Heart left ventricle (tissue), 16 donors: ENCODE results near the gene UNC13C. TPM values are rescaled to one million over a fixed set of nuclear protein-coding genes. Genes with fewer than 3 reads are reported as not detected.

Experiments
- ATAC-seq, 4 donors: fragments of 200-7000 bp; cut with Tn5 transposase; one replicate each; pipeline ENCODE4 v1.9.1; 2020 to 2022; ENCODE audit warnings: moderate library complexity in 4 of 4, mild to moderate bottlenecking in 3 of 4, moderate number of reproducible peaks in 1 of 4
- DNase-seq, 5 donors: peaks; one replicate each; pipeline ENCODE4 v3.0.0-alpha.2; 2020
- H3K27ac ChIP-seq, 12 donors: fragments of 200-600 bp; sonication (generic) in 4 of 12; one replicate each; pipeline versions ENCODE4 v1.5.0 to v1.8.0; 2016 to 2022; ENCODE audit warnings: mild to moderate bottlenecking in 2 of 12
- H3K27me3 ChIP-seq, 9 donors: fragments of 200-600 bp; sonication (generic) in 2 of 9; one replicate each; pipeline versions ENCODE4 v1.5.1 to v1.8.0; 2016 to 2022; ENCODE audit warnings: mild to moderate bottlenecking in 3 of 9
- H3K36me3 ChIP-seq, 9 donors: fragments of 200-600 bp; sonication (generic) in 2 of 9; one replicate each; pipeline versions ENCODE4 v1.5.0 to v1.8.0; 2018 to 2022; ENCODE audit warnings: mild to moderate bottlenecking in 2 of 9
- H3K4me1 ChIP-seq, 12 donors: fragments of 200-600 bp; sonication (generic) in 4 of 12; one replicate each; pipeline versions ENCODE4 v1.5.0 to v1.8.0; 2016 to 2022; ENCODE audit warnings: mild to moderate bottlenecking in 3 of 12
- H3K4me3 ChIP-seq, 12 donors: fragments of 200-600 bp; sonication (generic) in 4 of 12; one replicate each; pipeline versions ENCODE4 v1.5.0 to v1.8.0; 2017 to 2022; ENCODE audit warnings: mild to moderate bottlenecking in 9 of 12, moderate library complexity in 4 of 12
- H3K9me3 ChIP-seq, 12 donors: fragments of 200-600 bp; sonication (generic) in 4 of 12; one replicate each; pipeline versions ENCODE4 v1.5.0 to v1.8.0; 2016 to 2022; ENCODE audit warnings: mild to moderate bottlenecking in 1 of 12
- POLR2A ChIP-seq, 2 donors: fragments of 450-650 bp; IDR thresholded peaks; one replicate each; pipeline ENCODE4 v1.6.1; 2017; ENCODE audit warnings: antibody characterized with exemption in 2 of 2, mild to moderate bottlenecking in 2 of 2, moderate library complexity in 2 of 2
- WGBS, 4 donors: extraction: QIAGEN DNeasy Blood & Tissue Kit in 2 of 4; methylation state at CpG; one replicate each; pipeline versions ENCODE4 v1.1.5 to v1.1.7; 2013 to 2018; 5-methylcytosine and 5-hydroxymethylcytosine counted together
- intact Hi-C, 10 donors: fragments of 100-400 bp; cut with DNase I; formaldehyde crosslinking; loops; one replicate each; pipeline versions ENCODE4 v1.11.1 to v1.14.2; 2022
- polyA plus RNA-seq, 2 donors: library from polyadenylated mRNA; stranded (reverse); fragments of 200-250 nt; gene quantifications; one replicate each; pipeline ENCODE4 v1.2.3, GENCODE V29; 2013
- total RNA-seq, 9 donors: library from RNA; depleted of rRNA in 2 of 9; stranded (reverse); fragments of >200 nt in 2 of 9; fragmentation: NEBNext Ultra II Directional in 3 of 9; extraction: Animal tissue kit (Norgen Biotek cat#: 25700) in 3 of 9; gene quantifications; one replicate each; pipeline versions ENCODE4 v1.1.0 to v1.2.4, GENCODE V29; 2016 to 2023
- TF ChIP-seq, protein P1 (sequence below), 12 donors: fragments of 200-600 bp; sonication (generic) in 4 of 12; IDR thresholded peaks; one replicate each; pipeline versions ENCODE4 v1.5.0 to v1.8.0; 2018 to 2022; ENCODE audit warnings: antibody characterized with exemption in 12 of 12, mild to moderate bottlenecking in 5 of 12
- donor health status: ischemic (EF 13 %, LVEDD 7.1; RV severe dilation, severe dysfunction).
- donor health status: healthy with polysubstance abuse.
- donor health status: DM: no; HTN: yes; CAD: no.
- donor health status: DM: no; HTN: no; CAD: no.
- donor health status: ischemic (EF 25% LVEDD 6.9; RV normal size, moderate dysfunction).
- donor health status: ischemic (EF 25% LVEDD 5.7; RV mildly dilated, moderate dysfunction).
- donor health status: healthy.
- donor health status: DM: yes; HTN: yes; CAD: no.
- donor health status: ischemic (EF 35%, LVEDD 5.7; RV mildly dilated, moderate dysfunction).
- donor health status: nonischemic (EF 11% LVEDD 7.7; RV severe dilation, severe dysfunction).
- donor health status: DM: yes; HTN: yes; CAD: no.
- donor health status: PGD.
- donor health status: ischemic (EF 29% LVEDD 5.4; RV normal size, mild dysfunction).
- donor health status: nonischemic (EF 23%, LVEDD 6.1; RV moderate dilation, normal function).

Gene UNC13C
- total and polyA plus RNA-seq, 11 donors: 0.07 to 0.71 (median 0.39) TPM; not detected in 5

DNA sequence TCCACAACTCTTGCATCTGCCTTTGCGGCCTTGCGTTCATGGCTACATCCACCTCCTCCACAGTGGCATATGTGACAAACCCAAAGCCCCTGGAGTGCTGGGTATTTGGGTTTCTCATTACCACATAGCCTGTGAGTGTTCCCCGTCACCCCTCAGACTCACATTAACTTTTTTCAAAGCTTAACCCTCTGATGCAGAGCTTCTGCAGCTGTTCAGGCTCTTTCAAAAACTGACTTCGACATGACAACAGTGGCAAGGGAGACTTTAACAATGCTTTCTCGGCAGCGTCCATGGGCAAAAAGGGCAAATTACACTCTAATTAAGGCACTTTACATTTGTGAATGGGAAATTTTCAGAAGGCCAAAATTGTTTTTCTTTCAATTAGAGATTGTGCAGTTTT lies 343.2 kb downstream of the UNC13C start:
- no peak for ATAC-seq

DNA sequence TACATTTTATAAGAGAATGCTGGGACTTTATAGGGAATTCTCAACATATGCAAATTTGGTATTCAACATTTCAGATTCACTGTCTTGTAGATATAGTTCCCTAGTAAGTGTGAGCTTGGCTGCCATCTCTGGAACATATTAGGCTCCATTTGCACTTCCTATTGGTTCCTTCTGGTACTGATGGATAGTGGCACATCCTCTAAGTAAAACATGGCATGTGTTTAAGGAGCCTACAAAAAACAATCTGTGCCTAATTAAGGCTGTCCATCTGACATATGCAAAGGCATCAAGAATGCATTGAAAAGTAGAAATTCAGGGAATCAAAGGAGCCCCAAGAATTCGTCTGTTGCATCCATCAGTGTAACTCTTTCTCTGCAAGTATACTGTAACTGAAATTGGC lies 344.1 kb downstream of the UNC13C start:
- WGBS, 4 donors: 31 to 60% (median 49%) methylated on average over 1 of the region's 1 CpG
- no peaks in the 10 kb centered on the region for H3K27me3 ChIP-seq

More for the DNA sequence above, 343.2 kb downstream of the UNC13C start:
- no peak for TF ChIP-seq POLR2A (IDR thresholded peaks at IDR 0.05)
- TF ChIP-seq, protein P1, sequence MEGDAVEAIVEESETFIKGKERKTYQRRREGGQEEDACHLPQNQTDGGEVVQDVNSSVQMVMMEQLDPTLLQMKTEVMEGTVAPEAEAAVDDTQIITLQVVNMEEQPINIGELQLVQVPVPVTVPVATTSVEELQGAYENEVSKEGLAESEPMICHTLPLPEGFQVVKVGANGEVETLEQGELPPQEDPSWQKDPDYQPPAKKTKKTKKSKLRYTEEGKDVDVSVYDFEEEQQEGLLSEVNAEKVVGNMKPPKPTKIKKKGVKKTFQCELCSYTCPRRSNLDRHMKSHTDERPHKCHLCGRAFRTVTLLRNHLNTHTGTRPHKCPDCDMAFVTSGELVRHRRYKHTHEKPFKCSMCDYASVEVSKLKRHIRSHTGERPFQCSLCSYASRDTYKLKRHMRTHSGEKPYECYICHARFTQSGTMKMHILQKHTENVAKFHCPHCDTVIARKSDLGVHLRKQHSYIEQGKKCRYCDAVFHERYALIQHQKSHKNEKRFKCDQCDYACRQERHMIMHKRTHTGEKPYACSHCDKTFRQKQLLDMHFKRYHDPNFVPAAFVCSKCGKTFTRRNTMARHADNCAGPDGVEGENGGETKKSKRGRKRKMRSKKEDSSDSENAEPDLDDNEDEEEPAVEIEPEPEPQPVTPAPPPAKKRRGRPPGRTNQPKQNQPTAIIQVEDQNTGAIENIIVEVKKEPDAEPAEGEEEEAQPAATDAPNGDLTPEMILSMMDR (IDR thresholded peaks at IDR 0.05): no peak
- intact Hi-C loops: no loop called here
- Histone ChIP-seq H3K9me3 (no peaks in the 10 kb centered on the region), H3K27me3 (no peaks in the 10 kb centered on the region), H3K4me1 (no peaks in the 10 kb centered on the region), H3K36me3 (no peaks in the 10 kb centered on the region), H3K4me3 (no peak overlapping the region), H3K27ac (no peak overlapping the region)
- DNase-seq: no peak
- 73 to 83% (median 79%) methylated on average over 6 of the region's 6 CpGs for WGBS, 4 donors

DNA sequence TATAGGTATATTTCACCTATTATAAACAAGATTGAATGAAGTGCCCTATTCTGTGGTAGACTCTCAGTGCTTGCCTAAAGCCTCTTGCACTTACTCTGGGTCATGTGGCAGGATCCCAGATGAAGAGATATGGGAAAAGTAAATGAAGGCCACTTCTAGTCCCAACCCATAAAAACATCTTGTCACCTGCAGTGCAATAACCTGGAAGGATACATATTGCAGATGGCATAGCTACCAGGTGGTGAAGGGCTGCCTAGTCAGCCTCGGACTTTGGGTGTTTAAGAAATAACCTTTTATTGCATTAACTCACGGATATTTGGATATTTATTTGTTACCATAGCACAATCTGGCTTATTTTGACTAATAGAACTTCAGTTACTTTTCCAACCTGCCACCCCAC lies 367.1 kb downstream of the UNC13C start:
- DNase-seq (no peak), ATAC-seq (no peak)
- H3K4me3 ChIP-seq: no peak overlapping the region
- intact Hi-C loops: no loop called here
- 55 to 91% (median 82%) methylated on average over 2 of the region's 2 CpGs for WGBS, 4 donors
- H3K27ac ChIP-seq: no peak overlapping the region
- no peaks in the 10 kb centered on the region for H3K36me3 ChIP-seq
- H3K27me3 ChIP-seq: no peaks in the 10 kb centered on the region
- H3K9me3 ChIP-seq: peaks cover 0 to 5% (median 0%) of the 10 kb centered on the region in 12 donors
- H3K4me1 ChIP-seq: no peaks in the 10 kb centered on the region
- TF ChIP-seq POLR2A (IDR thresholded peaks at IDR 0.05): no peak

More for the DNA sequence above, 344.1 kb downstream of the UNC13C start:
- DNase-seq (no peak), ATAC-seq (no peak)
- intact Hi-C loops: no loop called here
- Histone ChIP-seq H3K27ac (no peak overlapping the region), H3K4me1 (no peaks in the 10 kb centered on the region), H3K4me3 (no peak overlapping the region), H3K9me3 (no peaks in the 10 kb centered on the region), H3K36me3 (no peaks in the 10 kb centered on the region)
- TF ChIP-seq POLR2A (IDR thresholded peaks at IDR 0.05): no peak
- TF ChIP-seq, protein P1 (IDR thresholded peaks at IDR 0.05): no peak

DNA sequence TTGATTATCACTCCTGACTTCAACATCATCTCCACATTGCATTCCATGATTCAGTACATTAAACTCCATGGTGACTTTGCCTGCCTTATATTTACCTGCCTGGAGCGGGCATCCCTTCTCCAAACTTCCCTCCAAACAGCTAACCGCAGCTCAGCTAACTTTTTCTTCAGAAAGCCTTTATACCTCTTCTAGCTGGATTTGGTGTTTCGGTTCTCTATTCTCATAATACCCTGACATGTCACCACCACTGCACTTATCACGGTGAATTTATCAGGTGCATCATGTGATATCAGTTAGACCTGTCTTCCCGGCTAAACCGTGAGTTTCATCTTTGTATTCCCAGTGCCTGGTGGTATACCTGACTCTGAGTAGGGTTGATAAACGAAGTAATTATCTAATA lies 367.6 kb downstream of the UNC13C start:
- Histone ChIP-seq H3K9me3 (peaks cover 0 to 5% (median 0%) of the 10 kb centered on the region in 12 donors), H3K27me3 (no peaks in the 10 kb centered on the region), H3K4me1 (no peaks in the 10 kb centered on the region), H3K36me3 (no peaks in the 10 kb centered on the region), H3K4me3 (no peak overlapping the region), H3K27ac (no peak overlapping the region)
- ATAC-seq (no peak), DNase-seq (no peak)
- WGBS, 4 donors: 65 to 80% (median 76%) methylated on average over 7 of the region's 7 CpGs
- TF ChIP-seq POLR2A (IDR thresholded peaks at IDR 0.05): no peak
- TF ChIP-seq, protein P1 (IDR thresholded peaks at IDR 0.05): no peak
- intact Hi-C loops: no loop called here
